ENCODE data around the gene FAM50A.

Gene FAM50A

GRCh38 chrX:154488336-154489075 is 44.6 kb downstream of the FAM50A start:
- Histone ChIP-seq H3K4me3 (no peak overlapping the region), H3K9me3 (no peaks in the 10 kb centered on the region), H3K27me3 (no peaks in the 10 kb centered on the region), H3K4me1 (peaks cover 0 to 39% (median 21%) of the 10 kb centered on the region in 4 donors), H3K36me3 (peaks cover 0 to 18% (median 6%) of the 10 kb centered on the region in 3 donors), H3K27ac (peak overlapping the region in 1 of 2 donors; percentile 94)
- intact Hi-C loops (cut with DNase I; ENCODE audit: low total_unique reads): no loop called here
- no peak for TF ChIP-seq CTCF (IDR thresholded peaks at IDR 0.05)
- DNase-seq: no peak

DNA sequence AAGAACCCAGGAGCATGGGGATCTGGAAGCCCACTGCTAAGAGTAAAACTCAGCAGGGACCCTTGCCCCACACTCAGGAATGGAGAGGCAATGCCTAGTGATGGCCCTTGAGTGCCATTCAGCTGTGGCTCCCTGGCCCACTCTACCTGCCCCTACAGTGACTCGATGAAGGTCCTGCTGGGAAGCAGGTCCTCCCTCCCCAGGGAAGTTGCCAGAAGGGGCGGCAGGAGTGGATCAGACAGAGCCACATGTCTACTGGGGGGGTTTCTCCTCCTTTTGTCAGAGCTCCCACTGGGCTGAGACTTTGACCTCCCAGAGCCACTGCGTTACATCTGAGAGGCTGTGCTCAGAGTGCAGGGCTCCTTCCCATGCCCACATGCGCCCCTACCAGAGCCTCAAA is 45.2 kb downstream of the FAM50A start:
- H3K4me3 ChIP-seq: peak overlapping the region; percentile 77 to 81
- H3K4me1 ChIP-seq: peaks cover 0 to 39% (median 21%) of the 10 kb centered on the region in 4 donors
- intact Hi-C loops (cut with DNase I; ENCODE audit: low total_unique reads): no loop called here
- no peaks in the 10 kb centered on the region for H3K27me3 ChIP-seq
- peak overlapping the region; percentile 93 to 94 for H3K27ac ChIP-seq
- DNase-seq: no peak
- no peaks in the 10 kb centered on the region for H3K9me3 ChIP-seq
- H3K36me3 ChIP-seq: peaks cover 0 to 12% (median 6%) of the 10 kb centered on the region in 3 donors
- TF ChIP-seq CTCF (IDR thresholded peaks at IDR 0.05): no peak

GRCh38 chrX:154490021-154490413 is 46.1 kb downstream of the FAM50A start:
- Histone ChIP-seq H3K4me3 (peak overlapping the region; percentile 77 to 81), H3K27ac (peak overlapping the region; percentile 93 to 94), H3K36me3 (peaks cover 0 to 4% (median 2%) of the 10 kb centered on the region in 3 donors), H3K27me3 (no peaks in the 10 kb centered on the region), H3K9me3 (no peaks in the 10 kb centered on the region), H3K4me1 (peaks cover 0 to 36% (median 20%) of the 10 kb centered on the region in 4 donors)
- no peak for TF ChIP-seq CTCF (IDR thresholded peaks at IDR 0.05)
- intact Hi-C loops (cut with DNase I; ENCODE audit: low total_unique reads): no loop called here
- no peak for DNase-seq

- Histone ChIP-seq H3K4me1 (peaks cover 0 to 31% (median 18%) of the 10 kb centered on the region in 4 donors), H3K27me3 (no peaks in the 10 kb centered on the region), H3K4me3 (peak within 1 kb of the TSS; percentile 77 to 81), H3K36me3 (no peaks in the 10 kb centered on the region), H3K9me3 (no peaks in the 10 kb centered on the region), H3K27ac (peak within 1 kb of the TSS; percentile 93 to 94)
- intact Hi-C loops (cut with DNase I; ENCODE audit: low total_unique reads): no loop called here
- no peak for TF ChIP-seq CTCF (IDR thresholded peaks at IDR 0.05)
- DNase-seq: peak; percentile 90 to 96
These were observed 46.6 kb downstream of the FAM50A start, which contains the start of gene SLC10A3 for GRCh38 chrX:154490414-154491083. SLC10A3 (minus strand) TSS chrX:154490629; CDS start chrX:154488940, 1,689 bp downstream.

- no peaks in the 10 kb centered on the region for H3K36me3 ChIP-seq
- intact Hi-C loops (cut with DNase I; ENCODE audit: low total_unique reads): no loop called here
- no peak overlapping the region for H3K4me3 ChIP-seq
- TF ChIP-seq CTCF (IDR thresholded peaks at IDR 0.05): no peak
- H3K9me3 ChIP-seq: no peaks in the 10 kb centered on the region
- no peak for DNase-seq
- H3K4me1 ChIP-seq: peaks cover 0 to 5% (median 1%) of the 10 kb centered on the region in 4 donors
- H3K27me3 ChIP-seq: no peaks in the 10 kb centered on the region
- H3K27ac ChIP-seq: no peak overlapping the region
These were observed 50.8 kb downstream of the FAM50A start for GRCh38 chrX:154494715-154495114.

All from tibial artery (tissue), 4 donors.